ENCODE measurements around the gene IGFBP5.

The IGFBP5 gene

DNA sequence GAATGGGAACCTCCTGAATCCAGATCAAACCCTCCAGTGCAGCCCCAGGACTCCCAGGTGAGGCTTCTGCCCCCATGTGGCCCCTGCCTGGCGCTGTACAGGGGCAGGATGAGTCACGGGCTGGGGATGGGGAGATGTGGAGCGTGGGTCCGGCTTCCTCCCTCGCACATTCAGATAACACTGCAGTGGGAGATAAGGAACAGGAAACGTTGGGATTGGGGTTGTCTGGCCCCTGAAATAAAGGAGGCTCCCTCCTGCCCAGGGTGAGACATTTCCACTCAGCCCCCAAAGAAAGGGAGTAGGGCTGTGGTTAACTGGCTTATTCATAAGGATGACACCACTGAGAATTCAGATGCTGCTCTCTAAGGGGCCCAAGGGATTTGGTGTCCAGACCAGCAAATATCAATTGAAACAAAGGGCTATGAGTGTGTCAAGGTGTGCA, 30.7 kb downstream of the IGFBP5 start:
- DNase-seq (ENCODE audit: low read depth) = no peak

DNA sequence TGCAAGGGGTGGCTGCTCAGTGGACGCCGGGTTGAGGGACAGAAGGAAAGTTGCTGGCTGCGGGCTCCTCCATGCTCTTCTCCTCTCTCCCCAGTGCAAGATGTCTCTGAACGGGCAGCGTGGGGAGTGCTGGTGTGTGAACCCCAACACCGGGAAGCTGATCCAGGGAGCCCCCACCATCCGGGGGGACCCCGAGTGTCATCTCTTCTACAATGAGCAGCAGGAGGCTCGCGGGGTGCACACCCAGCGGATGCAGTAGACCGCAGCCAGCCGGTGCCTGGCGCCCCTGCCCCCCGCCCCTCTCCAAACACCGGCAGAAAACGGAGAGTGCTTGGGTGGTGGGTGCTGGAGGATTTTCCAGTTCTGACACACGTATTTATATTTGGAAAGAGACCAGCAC, 31.5 kb downstream of the IGFBP5 start:
- no peak for DNase-seq (ENCODE audit: low read depth)

DNA sequence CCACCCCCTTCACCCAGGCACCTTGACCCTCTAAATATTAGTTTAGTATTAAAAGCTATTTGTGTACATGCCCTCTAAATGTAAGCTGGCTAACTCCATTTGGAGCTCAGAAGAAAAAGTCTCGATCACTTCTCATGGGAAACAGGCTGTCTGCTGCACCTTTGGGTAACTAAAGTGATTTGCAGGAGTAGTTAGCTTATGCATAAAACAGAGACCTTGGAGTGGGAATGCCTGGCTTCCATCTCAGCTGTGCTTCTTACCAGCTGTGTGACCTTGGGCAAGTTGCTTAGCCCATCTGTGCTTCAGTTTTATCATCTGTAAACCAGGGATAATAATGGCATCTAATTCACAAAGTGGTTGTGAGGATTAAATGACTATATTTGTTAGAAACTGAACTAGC, 32.2 kb downstream of the IGFBP5 start:
- no peak for DNase-seq (ENCODE audit: low read depth)

DNA sequence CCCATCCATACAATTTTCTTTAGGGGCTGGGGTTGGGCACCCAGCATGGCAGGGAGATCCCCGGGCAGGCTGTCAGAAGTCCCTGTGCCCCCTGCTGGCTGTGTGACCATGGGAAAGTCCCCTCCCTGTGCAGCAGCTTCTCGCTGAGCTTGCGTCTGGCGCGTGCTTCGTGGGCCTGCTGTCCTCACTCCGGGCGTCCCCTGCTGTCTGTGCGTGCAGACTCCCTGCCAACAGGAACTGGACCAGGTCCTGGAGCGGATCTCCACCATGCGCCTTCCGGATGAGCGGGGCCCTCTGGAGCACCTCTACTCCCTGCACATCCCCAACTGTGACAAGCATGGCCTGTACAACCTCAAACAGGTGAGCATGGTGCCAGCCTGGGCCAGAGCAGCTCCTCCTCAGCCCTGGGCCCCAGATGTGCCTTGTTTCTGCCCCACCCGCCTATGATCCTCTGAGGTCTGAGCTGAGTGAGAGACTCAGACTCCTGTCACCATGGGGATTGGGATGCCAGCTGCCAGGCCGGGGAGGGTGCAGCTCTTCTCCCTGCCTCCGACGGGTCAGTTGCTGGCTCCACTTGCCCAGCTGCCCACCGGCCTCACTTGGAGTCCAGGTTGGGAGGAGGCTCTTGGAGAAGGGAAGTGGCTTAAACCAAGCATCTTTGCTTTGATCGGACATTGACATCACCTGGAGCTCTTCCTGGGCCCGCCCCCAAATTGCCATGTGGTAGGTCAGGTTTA, 33.5 kb downstream of the IGFBP5 start:
- DNase-seq (ENCODE audit: low read depth) = no peak

DNA sequence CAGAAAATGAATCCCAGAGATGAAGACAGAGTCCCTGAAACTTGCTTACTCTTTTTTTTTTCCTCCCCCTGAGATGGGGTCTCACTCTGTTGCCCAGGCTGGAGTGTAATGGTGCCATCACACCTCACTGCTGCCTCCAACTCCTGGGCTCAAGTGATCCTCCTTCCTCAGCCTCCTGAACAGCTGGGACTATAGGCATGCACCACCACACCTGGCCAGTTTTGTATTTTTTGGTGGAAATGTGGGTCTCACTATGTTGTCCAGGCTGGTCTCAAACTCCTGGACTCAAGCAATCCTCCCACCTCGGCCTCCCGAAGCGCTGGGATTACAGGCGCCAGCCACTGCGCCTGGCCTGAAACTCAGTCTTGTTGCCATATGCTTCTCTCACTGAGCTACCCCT, 34.3 kb downstream of the IGFBP5 start:
- no peak for DNase-seq (ENCODE audit: low read depth)

DNA sequence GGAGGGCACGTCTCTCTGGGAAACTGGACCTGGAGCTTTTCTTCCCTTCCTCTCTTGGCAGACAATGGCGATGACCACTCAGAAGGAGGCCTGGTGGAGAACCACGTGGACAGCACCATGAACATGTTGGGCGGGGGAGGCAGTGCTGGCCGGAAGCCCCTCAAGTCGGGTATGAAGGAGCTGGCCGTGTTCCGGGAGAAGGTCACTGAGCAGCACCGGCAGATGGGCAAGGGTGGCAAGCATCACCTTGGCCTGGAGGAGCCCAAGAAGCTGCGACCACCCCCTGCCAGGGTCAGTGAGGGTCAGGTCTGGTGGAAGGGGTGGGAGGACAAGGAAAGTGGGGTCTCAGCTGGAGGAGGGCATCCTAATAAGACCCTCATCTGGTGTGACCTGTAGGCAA, 34.9 kb downstream of the IGFBP5 start:
- no peak for DNase-seq (ENCODE audit: low read depth)

DNA sequence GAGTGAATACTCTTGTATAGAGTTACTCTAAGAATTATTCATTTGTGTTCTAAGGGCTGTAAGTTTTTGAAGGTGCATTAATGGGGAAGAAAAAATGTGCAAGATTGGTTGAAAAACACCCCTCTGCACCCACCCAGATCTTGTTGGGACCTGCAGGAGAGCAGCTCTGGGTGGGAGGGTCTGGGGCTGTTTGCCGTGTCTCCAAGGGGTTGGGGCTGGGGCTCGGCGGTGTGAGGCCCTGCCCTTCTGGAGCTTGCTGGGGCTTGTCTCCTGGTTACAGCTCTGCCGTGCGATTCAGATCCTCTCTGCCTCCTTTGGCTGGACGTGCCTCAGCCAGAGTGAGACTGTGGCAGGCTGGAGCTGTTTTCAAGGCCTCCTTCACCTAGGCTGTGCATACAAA, 36.1 kb downstream of the IGFBP5 start:
- no peak for DNase-seq (ENCODE audit: low read depth)

DNA sequence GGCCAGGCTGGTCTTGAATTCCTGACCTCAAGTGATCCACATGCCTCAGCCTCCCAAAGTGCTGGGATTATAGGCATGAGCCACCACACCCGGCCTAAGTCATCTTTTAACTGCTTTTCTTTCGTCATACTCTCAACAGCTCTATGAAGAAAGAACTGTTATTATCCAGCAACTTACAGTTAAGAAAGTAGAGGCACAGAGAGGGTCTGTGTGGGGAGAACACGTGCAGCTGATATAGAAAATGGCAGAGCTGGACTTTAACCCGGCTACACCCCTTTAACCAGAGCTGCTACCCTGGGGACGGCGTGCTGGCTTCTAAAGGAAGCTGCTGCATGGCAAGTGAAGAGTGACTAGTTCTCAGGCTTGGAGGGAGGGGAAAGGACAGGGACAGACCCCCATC, 36.6 kb downstream of the IGFBP5 start:
- DNase-seq (ENCODE audit: low read depth) = no peak

DNA sequence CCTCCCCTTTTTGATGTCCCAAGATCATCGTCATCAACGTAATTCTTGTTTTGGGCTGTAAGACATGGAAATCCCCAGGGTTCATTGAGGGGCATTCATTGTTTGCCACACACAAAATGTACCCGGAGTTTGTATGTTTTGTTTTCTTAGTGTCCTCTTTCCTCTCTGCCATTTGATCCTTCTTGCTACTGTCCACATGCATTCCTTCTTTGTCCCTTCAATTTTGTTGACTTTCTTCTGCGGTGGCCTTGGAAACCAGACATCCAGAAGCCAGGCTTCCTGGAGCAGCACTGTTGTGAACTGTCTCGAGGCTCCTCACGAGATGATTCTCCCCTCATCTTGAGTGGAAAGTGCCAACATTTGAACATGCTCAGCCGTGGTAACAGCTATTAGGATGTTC, 37.4 kb downstream of the IGFBP5 start:
- DNase-seq (ENCODE audit: low read depth) = no peak

DNA sequence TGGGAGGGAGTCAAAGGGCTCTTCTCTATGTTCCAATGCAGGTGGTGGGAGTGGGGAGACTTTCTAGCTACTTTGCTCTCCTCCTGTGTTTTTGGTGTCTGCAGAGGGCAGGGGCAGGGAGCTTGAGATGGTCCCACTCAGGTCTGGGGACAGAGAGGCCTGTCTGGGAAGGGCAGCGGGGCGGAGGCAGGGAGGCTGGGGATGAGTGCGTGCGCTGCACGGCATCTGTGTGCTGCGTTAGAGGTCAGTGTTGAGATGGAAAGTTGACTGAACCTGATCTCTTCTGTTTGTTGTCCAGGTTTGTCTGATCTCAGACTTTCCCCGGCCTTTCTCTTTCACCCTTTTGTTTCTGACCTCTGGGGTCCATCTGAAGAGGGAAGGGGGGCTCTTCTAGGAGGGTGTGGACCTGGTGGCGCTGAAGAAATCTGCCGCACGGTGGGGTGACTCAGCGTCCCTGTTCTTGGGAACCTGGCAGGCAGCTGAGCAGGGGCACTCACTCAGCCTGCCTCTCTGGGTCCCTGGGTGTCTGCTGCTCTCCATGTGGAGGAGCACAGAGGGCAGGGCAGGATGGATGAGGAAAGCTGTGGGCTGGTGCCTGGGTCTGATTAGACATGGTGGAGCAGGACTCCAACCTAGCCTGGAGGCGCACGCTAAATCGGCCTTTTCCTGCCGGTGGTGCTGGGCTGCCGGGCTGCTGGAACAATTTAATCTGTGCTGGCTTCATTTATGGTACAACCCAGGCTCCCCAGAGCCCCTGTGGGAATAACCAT, 38.1 kb downstream of the IGFBP5 start:
- DNase-seq (ENCODE audit: low read depth) = no peak

DNA sequence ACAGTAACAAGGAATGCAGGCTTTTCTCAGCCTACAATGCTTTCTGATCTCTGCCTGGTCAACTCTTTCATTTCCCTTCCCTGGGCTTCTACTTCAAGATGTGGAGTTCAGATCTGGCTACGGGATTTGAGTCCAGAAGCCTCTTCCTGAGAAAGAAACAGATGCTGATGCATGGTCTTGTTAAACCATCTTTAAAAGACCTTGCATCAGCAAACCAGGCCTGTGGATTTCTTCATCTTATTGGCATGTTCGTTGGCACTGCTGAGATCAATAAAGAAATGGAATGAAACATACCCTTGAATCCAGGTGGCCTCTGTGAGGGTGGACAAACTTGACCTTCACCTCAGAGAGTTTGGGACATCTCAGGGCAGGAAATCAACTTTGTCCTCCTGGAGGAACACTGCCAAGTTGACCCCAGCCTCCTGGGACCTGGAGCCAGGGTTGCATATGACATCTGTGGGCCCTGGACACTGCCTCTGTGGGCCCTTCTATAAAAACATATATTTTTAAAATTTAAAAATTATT, 40.8 kb downstream of the IGFBP5 start:
- DNase-seq (ENCODE audit: low read depth) = no peak

DNA sequence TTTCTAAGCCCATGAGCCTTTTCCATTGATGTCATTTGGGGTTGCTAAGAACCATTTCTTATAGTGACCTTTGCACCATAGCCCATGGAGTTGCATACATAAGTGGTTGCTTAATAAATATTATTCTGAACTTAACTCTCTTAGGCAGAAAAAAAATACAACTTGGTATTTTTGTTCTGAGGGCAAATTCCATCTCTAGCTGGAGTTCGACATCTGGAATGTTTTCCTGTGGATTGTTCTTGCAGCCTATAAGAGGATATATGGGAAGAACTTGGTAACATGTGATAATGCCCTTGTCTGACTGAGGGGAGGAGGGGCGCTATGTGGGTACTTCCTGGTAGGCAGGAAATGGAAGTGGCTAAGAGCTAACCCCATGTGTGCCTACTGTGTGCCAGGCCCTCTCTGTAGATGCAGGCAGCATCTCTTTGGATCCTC, 41.4 kb downstream of the IGFBP5 start:
- no peak for DNase-seq (ENCODE audit: low read depth)

DNA sequence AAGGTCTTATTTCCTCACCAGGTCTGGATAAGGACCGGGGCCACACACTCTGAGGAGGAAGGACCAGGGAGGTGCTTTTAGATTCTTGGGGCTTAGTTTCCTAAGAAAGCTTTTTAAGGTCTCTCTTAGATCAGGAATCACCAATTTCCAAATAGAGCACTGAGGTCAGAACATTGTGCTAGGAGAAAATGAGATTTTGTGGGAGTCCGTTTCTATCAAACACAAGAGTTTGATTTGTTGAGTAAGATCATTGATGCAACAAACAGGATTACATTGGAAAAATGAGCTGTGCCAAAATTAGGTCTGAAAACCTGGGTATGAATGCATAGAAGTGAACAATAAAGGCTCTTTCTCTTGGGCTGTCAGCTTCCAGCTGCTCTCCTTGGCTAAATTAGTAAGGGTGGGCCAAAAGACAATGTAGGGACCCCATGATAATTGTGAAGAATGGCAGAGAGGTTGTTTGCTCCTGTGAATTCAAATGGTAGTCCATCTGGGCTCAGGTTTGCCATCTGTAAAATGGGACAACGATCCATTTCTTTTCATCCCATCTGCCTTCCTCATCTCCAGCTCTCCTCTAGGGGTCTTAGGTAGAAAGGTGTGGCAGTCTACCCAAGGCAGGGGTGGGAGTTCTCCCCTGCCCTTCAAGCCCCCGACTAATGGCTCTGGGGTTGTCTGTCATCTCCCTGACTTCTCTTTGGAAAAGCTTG, 42.1 kb downstream of the IGFBP5 start:
- DNase-seq (ENCODE audit: low read depth) = no peak

DNA sequence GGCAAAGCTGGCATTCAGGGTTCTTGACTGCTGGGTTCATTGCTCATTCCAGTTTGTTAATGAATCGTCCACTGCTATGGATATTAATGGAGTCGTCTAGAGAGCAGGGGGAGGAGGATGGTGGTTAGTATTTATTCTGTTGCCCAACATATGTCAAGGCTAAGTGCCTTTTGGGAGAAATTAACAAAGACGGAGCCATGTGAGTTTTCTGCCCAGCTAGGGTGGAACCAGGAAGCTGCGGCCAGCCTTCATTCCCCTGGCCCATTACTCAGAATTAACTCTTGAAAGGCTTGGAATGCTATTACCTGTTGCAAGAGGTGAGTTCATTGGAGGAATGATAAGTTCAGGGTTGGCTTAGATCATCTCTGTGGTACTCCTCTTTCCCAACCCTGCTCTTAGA, 42.8 kb downstream of the IGFBP5 start:
- no peak for DNase-seq (ENCODE audit: low read depth)

DNA sequence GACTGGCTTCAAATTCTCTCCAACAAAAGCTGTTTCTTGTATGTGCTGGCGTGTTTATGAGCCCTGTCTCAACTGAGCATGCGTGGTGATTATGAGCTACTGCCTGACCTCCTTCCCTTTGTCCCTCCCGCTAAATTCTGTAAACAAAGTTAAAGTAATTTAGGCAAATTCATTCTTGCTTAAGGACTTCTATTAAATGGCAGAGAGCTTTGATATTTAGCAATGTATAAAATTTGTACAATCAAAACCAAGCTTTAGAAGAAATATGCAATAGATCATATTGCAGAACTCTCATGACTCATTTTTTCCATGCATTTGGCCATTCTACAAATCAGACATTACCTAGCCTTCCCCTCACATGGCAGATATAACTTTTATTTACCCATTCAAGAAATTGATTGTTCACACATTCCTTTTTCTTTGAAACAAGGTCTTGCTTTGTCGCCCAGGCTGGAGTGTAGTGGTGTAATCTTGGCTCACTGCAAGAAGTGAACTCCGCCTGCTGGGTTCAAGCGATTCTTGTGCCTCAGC, 43.9 kb downstream of the IGFBP5 start:
- no peak for DNase-seq (ENCODE audit: low read depth)

DNA sequence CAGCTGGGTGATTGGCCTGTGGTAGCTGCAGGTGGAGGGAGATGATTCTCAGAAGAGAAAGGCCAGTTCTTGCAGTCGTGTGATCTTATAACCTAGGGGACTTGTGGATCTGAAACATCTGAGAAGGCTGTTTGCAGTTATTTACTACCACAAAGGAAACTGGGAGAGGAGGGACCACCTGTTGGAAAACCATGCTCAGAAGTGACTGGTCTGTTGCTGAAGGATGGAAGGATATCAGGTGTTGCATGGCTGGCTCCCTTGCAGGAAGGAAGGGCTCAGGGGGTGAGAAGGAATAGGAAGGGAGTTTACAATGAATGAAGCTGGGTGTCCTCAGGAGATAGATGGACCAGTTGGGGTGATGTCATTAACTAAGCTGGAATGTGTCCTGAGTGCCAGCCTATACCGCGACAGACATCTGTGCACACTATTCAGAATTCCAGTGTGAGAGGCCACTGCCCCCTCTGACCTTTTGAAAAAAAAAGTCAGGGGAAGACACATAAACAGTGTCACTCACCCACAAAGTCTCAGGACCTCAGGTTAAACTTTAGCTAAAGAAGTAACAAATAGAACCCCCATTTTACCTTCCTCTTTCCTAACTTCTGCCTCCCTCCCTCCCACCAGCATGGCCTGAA, 44.6 kb downstream of the IGFBP5 start:
- DNase-seq (ENCODE audit: low read depth) = no peak

DNA sequence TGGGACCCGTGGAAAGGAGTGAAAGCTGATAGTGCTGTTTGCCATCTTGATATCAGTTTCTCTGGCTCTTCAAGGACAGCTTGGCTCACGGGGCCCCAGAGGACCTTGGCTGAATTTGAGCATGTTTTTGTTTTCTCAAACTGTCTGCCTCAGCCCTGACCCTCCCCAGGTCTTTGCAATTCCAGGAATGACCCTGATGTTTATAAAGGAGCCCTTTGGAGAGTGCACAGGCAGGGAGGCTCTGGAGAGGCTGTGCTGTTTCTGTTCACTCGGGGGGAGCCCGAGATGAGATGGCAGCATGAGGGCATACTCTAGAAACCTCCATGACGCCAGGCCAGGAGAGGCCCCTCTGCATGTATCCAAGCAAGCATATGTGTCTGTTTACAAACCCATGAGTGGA, 45.8 kb downstream of the IGFBP5 start:
- DNase-seq (ENCODE audit: low read depth) = no peak

DNA sequence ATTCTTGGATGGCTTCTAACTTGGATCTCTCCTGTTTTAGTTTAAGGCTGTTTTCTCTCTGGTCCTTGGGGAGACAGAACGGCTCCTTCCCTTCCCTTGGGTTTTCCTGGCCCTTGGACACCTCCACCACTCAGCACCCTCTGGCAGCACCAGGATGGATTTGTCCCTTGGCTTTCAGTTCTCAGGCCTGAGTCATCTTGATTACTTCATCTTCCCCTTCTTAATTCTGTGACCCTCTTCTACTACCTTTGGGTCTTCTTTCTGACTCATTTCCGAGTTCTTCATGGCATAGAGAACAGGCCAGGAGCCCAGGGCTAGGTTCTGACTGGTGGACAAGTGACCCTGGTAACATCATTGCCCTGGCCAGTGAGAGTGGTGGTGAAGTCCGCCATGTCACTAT, 47.2 kb downstream of the IGFBP5 start:
- DNase-seq (ENCODE audit: low read depth) = no peak

DNA sequence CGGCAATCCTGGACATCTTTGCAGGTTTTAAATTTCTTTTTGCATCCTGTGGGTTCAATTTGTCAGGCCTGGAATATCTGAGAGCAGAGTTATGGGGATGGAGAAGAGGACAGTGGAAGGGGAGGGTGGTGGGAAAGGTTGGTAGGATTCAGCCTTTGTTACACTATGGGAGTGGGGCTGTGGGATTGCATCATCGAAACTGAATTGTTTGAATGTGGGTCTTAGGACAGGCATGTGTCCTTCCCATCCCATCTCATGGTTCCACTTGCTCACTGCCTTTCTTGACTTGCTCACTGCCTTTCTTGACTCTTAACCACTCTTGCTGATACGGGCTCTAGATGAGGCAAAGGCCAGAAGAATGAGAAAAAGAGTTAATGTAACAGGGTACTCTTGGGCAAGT, 49.2 kb downstream of the IGFBP5 start:
- DNase-seq (ENCODE audit: low read depth) = no peak

DNA sequence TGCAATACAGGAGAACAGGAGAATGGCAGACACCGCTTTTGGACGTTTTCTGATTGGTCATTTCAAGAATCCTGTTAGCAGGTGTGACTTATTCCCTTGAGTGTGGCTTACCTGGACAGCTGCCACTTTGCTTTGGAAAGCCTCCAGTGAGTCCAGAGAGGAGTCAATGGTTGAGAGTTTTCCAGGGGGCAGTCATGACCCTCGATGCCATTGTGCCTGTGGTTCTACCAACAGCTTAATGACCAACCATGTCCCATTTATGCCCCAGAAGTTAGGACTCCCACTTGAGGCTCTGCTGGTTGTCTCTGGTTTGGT, 49.8 kb downstream of the IGFBP5 start:
- DNase-seq (ENCODE audit: low read depth) = no peak

DNA sequence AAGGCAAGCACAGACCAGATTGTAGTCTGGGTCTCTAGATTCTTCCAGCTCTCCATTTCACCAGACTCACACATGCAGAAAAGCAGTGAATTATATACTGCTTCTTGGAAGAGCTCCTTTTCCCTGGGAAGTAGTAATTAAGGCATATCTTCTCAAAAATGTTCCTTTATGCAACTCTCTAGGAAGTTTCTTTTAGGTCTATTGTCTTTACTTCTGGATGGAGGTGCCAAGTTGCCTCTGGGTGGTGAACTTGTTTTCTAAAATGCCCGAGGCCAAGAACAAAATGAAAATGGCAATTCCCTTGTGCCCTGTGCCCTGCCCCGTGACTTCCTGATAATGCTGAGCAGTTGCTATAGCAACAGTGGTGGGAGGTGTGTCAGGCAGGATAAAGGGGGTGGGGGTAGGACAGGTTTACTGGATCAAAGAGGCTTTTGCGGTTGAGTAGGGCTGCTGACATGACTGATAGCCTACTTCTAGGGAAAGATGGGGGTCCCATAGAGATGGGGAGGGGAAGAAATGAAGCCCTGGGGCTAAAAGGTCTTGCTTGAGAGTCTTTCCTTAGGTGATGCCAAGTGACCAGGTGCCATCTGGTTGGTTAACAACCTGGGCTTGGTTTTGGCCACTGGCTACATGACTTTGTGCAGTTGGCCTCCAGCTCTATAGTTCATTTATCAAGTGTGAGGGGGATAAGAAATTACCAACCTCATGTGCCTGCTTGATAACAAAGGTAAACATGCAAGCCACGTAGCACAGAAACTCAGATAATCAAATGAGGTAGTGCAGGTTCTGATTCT, 50.3 kb downstream of the IGFBP5 start:
- no peak for DNase-seq (ENCODE audit: low read depth)

Data from HS-27A (cell line).